GM19438 (cell line): Measurements from ENCODE around the gene MBD3L1.

Experiments used
- ATAC-seq: cut with Tn5 transposase; IDR thresholded peaks from one replicate; pipeline ENCODE4 v1.9.1; 2021; ENCODE audit warnings: low read depth; ENCODE audit not compliant: unreplicated experiment

The MBD3L1 gene

GRCh38 chr19:8880868-8881488, 48.8 kb downstream of the MBD3L1 start:
- no peak for ATAC-seq

DNA sequence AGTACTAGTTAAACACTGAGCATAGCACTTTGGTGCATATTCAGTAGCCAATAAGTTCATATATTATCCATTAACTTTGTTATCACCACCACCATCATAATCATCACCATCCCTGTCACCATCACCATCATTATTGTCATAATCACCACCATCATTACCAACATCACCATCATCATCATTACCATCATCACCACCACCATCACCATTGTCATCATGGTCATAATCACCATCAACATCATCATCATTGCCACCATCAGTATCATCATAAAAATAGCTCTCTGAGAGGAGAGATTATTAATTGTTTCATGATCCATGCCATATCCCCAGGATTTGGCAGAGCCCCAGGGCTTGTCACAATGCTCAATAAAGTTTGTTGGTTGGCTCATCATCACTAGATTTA, 49.3 kb downstream of the MBD3L1 start:
- ATAC-seq: no peak

- no peak for ATAC-seq
Observed at GRCh38 chr19:8884416-8884815, 52.2 kb downstream of the MBD3L1 start.

DNA sequence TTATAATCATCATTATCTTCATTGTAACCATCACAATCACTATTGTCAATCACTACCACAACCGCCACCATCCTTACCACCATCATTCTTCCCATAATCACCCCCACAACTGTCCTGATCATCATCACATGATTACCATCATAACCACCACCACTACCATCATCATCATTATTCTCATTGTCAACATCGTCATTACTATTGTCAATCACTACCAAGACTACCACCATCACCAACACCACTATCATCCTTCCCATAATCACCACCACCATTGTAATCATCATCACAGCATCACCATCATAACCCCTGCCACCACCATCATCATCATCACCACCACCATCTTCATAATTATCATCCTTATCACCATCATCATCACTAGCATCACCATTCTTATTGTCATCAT, 55.2 kb downstream of the MBD3L1 start:
- no peak for ATAC-seq

- no peak for ATAC-seq
Observed at GRCh38 chr19:8890260-8890659, 58.1 kb downstream of the MBD3L1 start.
